GM18526 (cell line): ENCODE results near the gene FOXQ1.

Experiments
- POLR2A ChIP-seq: IDR thresholded peaks from 3 replicates; pipeline ENCODE4 v1.6.1; 2011; ENCODE audit not compliant: insufficient read length; ENCODE audit errors: extremely low read depth

FOXQ1 gene

DNA sequence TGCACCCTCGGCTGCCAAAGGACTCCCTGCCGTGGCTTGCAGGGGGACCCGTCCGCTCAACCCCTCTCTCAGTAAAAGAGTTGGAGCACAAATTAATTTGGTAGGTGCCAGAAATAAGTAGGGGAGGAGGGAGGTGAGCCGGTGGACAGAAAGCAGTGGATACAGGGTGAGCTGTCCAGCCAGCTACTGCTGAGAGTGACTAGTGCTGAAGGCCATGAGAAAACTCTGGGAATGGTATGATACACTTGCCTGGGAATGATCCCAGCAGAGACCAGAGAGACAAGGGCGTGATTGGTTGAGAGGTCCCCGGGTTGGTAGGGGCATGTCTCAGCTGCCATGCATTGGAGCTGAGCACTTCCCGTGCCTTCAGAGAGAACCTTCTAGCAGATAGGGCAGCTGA lies 15.7 kb downstream of the FOXQ1 start:
- TF ChIP-seq POLR2A: no peak

DNA sequence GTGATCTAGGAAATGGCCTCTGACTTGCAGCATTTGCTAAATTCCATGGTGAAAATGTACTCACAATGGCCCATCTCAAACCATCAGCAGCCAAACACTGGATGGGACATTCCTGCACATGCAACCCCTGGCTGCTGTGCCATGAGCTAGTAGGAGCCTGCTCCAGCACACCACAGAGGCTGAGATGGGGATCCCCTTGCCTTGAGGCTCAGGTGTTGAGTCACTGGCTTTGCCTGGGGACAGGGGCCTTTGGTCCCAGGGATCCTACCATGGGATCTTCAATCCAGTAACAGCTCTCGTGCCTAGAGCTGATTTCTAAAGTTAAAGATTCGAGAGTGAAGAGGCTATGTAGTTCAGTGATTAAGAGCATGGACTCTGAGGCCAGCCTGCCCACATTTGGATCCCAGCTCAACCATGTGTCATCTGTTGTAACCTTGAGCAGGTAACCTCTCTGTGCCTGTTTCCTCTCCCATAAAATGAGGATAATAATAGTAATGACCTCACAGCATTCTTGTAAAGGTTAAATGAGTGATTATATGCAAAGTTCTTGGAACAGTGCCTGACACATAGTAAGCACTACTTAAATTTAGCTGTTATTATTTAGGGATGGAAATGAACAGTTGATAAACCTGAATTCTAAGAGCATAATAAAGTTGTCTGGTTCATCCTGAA lies 16.4 kb downstream of the FOXQ1 start:
- TF ChIP-seq POLR2A: no peak

DNA sequence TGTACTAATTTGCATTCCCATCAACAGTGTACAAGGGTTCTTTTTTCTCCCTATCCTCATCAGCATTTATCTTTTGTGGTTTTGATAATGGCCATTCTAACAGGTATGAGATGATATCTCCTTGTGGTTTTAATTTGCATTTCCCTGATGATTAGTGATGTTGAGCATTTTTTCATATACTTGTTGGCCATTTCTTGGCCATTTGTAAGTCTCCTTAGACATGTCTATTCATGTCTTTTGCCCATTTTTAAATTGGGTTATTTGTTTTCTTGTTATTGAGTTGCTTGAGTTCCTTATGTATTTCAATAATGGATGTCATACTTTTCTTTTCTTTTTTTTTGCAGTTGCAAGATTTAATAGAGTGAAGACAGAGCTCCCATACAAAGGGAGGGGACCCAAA lies 17.8 kb downstream of the FOXQ1 start:
- TF ChIP-seq POLR2A: no peak

DNA sequence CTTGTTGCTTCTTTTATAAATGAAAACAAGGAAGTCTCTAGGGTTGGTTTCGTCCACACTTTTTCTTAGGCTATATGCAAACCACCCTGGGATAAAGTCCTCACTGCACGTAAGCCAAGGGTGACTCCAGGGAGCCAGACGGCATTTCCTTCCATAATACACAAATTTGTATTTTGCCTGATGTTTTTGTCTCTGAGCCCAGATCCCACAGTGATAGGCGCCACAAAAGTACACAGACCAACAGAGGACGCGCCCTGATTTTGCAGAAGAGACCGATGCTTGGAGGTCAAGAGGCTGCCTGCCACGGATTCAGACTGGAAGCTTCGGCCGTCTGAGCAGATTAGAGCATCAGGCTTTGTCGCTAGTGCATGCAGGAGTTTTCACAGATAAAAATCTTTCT lies 22.8 kb downstream of the FOXQ1 start:
- TF ChIP-seq POLR2A: no peak

DNA sequence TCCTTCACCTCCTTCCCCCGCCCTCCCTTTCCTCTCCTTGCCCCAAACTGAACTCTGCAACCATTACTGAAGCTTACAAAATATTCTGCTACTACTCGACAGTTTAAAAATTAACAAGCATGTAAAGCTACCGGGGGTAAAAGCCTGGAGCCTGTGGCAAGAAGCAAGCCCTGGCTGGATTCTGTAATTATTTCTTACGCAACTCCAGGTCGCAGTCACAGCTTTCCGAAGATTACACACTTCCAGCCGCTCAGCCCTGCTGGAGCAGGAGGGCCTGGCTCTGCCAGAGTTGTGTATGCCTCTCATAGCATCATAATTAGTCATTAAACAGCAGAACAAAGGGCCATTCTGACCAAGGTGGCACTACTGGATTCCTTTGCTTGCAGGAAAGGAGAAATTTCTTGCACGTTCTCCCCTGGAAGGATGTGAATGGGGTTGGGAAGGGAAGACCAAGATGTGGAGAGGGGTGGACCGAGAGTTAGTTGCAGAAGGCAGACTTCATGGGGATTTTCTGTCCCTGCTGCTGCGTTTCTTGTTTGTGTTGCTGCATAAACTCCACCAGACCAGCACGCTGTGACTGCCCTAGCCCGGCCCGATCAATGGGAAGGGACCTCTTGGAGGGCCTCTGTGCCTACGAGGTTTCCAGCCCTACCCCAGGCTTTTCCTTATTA lies 23.6 kb downstream of the FOXQ1 start:
- no peak for TF ChIP-seq POLR2A

DNA sequence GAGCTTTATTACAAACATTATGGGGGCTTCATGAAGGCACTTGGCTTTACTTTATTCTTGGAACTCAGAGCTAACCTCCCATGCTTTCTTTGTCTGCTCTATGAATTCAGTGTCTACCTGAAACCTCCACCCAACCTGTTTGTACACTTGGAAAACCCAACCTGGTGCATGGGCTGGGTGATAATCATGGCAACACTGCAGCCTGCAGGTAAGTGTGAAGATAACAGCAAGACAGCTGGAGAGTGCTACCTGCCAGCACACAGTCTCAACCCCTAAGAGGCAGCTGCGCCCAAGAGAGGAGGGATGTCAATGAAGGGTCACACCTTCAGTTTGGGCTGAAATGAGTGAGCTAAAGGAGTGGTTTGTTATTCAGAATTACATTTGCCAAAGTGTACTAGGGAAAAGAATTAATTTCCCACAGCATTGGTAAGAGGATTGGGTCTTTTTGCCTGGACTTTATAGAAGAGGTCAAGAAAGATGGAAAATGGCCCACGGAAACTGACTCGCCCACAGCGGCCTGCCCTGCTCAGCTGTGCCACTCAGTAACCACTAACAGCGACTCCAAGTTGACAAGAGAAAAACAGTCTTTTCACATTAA lies 24.4 kb downstream of the FOXQ1 start:
- no peak for TF ChIP-seq POLR2A

DNA sequence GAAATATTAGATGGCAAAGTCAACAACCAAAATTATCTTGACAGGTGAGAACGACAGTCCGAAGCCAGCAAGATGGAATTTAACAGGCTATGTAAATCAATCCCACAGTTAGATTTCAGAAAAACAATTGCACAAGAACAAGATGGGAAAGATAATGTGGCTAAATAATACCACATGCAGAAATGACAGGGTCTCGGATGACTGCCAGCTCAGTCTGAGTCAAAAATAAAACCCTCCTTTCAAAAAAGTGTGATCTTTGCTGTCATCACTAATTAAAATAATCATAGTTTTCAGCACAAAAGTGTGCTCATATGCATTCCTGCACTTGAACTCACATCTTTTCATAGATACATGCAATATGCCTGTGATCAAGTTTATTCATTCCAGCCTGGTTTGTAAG lies 25.9 kb downstream of the FOXQ1 start:
- no peak for TF ChIP-seq POLR2A

DNA sequence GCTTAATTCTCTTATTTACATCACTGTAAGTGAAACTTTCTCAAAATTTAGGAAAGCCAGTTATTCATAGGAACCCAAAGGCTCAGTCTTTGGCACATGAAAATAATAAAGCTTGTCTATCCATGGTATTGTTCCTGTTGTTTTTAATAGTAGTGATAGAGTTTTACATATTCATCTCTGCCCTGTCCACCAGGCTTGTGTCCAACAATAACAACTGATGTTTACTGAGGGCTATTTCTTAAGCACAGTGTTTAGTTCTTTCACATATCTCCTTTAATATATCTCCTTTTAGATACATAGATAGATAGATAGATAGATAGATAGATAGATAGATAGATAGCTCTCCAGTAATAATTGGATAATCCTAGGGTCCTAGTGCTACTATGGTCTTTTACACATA lies 34.2 kb downstream of the FOXQ1 start:
- no peak for TF ChIP-seq POLR2A

DNA sequence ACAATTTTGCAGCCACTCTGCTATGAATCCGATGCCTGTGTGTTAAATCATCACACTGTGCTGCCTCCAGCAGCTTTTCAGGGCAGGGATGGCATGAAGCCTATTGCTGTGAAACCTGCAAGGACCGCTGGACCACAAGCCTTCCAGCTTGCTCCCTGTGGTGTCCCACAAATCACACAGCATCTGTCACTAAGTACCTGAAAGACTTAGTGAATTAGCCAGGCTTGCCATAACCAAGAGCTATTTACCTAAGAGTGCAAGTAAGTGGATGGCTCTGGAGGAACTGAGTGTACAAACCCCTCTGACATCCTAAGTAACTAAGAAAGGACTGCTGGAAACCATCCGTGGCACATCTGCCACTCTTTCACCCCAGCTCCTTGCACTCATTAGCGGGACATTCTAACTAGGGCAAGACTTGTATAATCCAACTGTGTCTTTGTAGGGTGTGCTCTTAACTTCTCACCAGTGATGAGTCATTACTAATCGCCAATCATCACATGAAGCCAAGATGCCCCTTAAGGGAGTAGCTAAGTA lies 34.7 kb downstream of the FOXQ1 start:
- no peak for TF ChIP-seq POLR2A

DNA sequence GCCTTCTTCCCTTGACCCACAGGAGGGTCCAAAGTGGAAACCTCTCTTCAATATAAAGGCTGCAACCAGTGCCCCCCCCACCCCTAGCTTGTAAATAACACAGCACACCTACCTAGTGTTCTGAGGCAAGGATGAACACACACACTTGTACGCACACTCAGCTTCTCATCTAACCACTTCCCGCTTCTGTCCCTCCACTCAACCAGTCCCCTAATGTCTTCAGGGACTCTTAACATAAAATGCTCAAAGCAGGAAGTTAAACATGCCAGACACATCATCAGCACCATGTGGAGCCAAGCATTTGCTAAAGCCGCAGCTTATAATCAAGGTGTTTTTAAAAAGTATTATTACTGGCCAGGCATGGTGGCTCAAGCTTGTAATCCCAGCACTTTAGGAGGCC lies 35.3 kb downstream of the FOXQ1 start:
- no peak for TF ChIP-seq POLR2A

DNA sequence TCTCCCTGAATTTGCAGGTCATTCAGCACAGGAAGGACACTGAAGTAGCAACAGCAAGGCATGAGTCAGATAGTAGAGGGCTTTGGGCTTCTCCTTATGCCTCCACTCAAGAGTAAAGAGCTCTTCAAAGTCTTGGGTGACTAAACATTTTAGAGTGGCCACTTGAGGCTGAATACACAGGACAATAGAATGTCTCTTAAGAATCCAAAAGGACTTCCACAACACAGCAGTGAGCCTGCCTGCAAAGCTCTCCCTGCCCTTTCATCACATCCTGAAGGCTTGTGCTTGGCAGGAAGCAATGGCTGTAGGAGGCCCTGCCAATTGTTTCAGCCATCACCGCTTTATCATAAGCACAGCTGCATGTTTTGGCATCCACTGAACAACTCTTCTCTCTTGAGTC lies 36.8 kb downstream of the FOXQ1 start:
- TF ChIP-seq POLR2A: no peak

DNA sequence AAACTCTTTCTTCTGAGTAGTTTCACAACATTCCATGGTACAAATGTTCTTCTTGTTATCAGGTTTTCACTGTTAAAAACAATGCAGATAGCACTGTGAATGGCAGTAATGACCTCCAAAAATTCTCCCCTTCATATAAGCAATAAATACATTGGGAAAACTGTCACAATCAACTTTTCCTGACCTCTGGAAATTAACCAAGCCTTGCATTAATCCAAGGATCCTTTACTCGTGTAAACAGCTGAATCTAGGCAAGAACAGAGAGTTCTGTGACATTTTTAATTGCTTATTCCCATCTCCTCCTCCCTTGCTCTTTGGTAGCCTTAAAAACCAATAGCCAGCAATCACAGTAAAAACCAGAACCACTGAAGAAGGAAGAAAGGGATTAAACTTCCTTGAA lies 37.8 kb downstream of the FOXQ1 start:
- no peak for TF ChIP-seq POLR2A

DNA sequence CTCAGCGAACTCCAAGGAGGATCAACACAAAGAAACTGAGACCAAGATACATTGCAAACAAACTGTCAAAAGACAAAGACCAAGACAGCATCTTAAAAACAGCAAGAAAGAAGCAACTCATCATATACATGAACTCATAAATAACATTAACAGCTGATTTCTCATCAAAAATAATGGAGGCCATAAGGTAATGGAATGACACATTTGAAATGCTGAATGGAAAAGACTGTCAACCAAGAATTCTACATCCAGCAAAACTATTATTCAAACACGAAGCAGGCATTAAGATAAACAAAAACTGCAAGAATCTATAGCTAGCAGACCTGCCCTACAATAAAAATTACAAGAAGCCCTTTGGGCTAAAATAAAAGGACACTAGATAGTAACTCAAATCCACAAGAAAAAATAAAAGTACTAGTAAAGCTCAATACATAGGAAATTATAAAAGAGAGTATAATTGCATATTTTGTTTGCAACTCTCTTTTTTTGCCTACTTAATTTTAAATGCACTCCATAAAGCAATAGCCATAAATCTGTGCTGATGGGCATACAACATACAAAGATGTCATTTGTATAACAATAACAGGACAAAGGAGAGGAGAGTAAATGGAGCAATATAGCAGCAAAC lies 39.6 kb downstream of the FOXQ1 start:
- no peak for TF ChIP-seq POLR2A

DNA sequence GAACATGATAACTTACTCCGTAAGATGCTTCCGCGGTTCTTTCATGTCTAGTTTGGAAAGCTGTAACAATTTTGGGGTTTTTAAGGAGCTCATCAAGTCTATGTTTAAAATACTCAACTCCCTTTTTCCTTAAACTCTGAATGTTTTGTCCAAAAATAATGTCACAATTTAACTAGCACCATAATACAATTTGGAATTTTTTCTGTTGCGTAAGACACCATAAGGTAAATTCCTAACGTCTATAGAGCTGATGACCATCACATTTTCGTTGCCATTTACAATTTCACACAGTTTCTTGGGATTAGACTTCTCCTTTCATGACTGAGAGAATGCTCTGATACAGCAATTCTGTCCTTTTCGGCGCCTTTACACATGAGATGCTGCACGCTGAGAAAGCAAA lies 50.7 kb downstream of the FOXQ1 start:
- TF ChIP-seq POLR2A: no peak

DNA sequence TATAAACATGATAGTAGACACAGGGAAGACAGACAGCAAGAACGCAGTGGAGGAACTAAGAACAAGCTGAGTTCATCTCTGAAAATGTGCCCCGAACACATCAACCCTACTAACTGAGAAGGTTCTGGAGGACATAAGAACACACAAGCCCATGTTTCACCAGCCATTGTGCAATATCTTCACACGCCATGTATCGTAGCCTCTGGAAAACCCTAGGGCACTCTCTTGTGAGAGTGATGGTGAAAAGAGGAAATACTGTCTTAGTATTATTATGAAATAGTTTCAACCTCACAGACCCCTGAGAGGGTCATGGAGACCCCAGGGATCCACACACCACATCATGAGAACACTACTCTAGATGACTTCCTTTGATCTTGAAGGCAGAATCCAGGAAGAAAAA lies 51.4 kb downstream of the FOXQ1 start:
- TF ChIP-seq POLR2A: no peak

DNA sequence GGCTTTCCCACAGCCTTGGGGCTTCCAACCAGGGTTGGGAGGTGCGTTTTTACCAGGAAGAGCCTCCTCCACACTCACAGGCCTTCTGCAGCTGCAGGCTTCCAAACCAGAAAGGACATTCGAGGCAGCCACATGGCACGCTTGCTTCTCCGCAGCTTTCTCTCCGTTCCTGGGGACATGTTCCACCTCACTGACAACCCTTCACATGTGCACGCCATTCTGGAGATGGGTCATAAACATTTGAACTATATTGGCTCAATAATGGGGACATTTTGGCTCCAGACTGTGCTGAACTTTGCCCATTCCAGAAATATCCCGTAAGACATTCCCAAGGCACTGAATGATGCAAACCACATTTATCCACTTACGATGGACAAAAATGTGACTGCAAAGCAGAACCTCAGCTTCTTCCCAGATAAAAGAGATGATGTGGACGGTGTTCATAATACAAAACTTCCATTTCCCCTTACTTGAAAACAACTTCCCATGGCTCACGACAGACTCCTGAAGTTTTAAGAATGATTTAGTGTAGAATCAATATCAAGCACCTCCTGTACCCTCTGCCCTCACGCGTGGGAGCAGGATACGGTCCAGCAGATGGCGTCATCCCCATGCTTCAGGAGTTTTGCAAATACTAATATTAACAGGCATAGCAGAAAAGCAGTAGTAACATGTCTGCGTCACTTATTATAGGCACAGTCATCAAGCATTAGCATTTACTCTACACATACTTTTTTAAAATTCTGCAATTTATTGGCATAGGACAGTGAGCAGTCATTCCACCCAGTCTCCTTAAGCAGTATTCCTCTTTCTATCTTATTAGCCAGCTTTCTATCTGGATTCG lies 52.1 kb downstream of the FOXQ1 start:
- TF ChIP-seq POLR2A: no peak
